ENCODE measurements around the gene VTN. TPM values are rescaled to one million over a fixed set of nuclear protein-coding genes. Genes with fewer than 3 reads are reported as not detected.

VTN gene
- total RNA-seq, 1 donor from 2014 or later, result under 0.01 TPM

DNA sequence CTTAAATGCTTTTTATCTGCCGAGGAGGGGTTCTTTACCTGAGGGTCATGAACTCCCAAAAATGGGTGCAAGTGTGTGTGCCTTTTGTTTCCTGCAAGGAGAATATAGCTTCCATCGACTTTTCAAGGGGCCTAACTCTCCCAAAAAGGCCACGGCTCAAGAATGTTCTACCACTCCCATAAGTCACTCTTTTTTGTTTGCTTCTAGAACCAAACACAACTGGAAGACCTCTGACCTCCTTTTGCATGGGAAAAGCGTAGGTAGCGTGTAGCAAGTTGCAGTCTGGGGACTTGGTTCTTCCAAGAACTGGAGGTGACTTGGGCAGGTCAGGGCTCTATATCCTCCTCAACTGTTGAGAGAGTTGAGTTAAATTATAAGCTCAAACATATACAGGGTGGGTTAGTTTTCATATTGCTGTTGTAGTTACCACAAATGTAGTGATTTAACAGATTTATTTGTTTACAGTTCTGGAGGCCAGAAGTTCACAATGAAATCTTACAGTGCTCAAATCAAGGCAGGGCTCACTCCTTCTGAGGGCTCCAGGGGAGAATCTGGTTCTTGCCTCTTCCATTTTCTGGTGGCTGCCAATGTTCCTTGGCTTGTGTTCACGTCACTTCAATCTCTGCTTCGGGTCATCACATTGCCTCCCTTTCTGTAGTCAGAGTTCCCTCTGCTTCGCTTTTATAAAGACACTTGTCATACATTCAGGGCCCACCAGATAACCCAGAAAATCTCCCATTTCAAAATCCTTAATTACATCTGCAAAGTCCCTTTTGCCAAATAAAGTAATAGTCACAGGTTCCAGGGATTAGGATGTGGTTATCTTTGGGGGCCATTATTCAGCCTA, 49.7 kb downstream of the VTN start:
- no peak for DNase-seq (ENCODE audit: low read depth in 2 of 2)

DNA sequence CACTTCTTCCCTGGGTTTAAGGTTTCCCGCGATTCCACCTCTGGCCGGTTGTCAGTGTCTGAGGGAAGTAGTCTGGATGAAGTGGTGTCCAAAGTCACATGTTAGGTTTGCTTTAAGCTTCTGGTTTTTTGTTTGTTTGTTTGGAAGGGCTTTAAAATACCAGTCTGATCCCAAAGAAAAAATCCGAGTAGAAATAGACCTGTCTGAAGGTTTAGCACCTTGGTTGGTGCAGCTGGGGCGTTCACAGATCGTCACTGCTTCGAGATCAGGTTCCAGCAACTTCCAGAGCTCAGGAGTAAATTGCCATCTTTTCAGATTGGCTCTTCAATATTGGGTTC, 50.5 kb downstream of the VTN start:
- no peak for DNase-seq (ENCODE audit: low read depth in 2 of 2)

DNA sequence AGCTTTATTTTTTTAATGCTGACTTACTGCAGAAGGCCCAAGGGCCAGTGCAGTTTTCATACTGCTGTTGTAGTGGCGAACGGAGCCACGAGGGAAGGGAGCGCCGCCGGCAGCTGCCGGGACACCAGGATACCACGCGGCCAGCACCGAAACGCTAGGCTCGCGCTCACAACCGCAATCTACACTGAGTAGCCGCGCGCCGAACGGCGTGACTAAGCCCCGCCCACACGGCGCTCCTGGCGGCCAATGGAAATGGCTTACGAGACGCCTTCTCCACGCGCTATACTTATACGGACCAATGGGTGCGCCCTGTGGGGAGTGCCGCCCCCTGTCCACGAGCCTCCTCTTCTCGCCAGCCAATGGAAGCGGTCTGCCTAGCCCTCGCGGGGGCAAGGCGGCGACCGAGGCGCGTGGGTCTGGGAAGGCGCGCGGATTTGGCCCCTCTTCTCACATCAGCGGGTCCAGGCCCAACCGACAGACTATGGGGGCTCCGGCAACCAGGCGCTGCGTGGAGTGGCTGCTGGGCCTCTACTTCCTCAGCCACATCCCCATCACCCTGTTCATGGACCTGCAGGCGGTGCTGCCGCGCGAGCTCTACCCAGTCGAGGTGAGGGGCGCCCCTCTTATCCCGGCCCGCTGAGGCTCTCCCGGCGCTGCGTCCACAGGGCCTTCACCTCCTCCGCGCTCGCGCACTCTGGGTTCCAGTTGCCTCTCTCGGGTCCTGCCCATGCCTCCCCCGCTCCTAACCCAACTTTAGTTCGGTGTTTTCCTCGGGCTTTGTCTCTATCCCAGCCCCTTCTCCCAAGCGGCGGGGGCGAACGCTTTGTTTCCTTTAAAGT, 51.1 kb downstream of the VTN start, which contains the start of gene TMEM97:
Gene TMEM97, plus strand, starts transcription at position 442 of the 839 bp plus-strand sequence. Its CDS starts 40 bp downstream, at position 482.
- peak; percentile 98 for DNase-seq (ENCODE audit: low read depth in 2 of 2)

DNA sequence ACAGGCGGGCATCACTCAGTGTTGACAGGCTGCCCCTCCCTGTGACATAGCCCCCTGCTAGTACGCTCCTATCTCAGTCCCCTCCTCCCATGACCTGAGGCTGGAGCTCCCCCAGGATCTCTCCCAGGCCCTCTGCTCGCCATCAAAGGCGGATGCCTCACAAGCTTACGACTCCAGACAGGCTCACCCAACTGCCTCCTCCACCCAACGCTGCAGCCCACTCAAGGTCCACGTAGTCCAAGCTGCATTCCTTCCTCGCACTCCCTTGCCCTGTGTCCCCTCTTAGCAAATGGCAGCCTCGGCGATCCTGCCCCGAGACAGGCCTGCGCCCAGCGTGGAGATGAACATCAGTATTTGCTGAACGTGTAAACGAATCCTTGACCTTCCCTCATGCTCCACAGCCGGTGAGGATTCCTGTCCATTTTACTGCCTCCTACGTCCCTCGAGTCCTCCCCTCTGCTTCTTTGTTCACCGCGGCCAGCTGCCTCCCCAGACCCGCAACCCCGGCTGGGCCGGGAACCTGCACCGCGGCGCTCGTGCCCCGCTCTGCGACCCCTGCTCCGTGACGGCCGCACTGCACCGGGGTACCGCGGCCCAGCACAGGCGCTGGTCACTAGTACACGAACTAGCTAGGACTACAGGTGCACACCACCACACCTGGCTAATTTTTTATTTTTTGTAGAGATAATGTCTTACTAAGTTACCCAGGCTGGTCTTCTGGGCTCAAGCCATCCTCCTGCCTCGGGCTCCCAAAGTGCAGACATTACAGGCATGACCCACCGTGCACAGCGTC, 51.9 kb downstream of the VTN start:
- DNase-seq (ENCODE audit: low read depth in 2 of 2), result no peak

Other genes with a start within 250 kb of the VTN start
- gene TMEM97, start 51.1 kb downstream of the VTN start, total RNA-seq, result 10.3 and 26.4 TPM in 2 replicates
- 42.3 and 43.3 TPM in 2 replicates for gene IFT20, start 34.8 kb downstream of the VTN start, total RNA-seq
- gene TNFAIP1, start 34.5 kb downstream of the VTN start, total RNA-seq, result 70.6 and 98.0 TPM in 2 replicates
- 50.8 and 55.6 TPM in 2 replicates for gene POLDIP2, start 12.8 kb downstream of the VTN start, total RNA-seq
- not detected in 2 replicates for gene SEBOX, start 5.1 kb downstream of the VTN start, total RNA-seq
- 1.5 and 2.4 TPM in 2 replicates for gene SARM1, start 1.4 kb upstream of the VTN start, total RNA-seq
- 0.44 and 0.60 TPM in 2 replicates for gene SLC46A1, start 35.9 kb upstream of the VTN start, total RNA-seq
- not detected in 2 replicates for gene SLC13A2, start 103.3 kb upstream of the VTN start, total RNA-seq
- gene FOXN1, start 136.0 kb upstream of the VTN start, total RNA-seq, result not detected in 2 replicates
- gene UNC119, start 182.3 kb upstream of the VTN start, total RNA-seq, result 21.1 and 26.4 TPM in 2 replicates
- 43.8 and 47.4 TPM in 2 replicates for gene PIGS, start 201.2 kb upstream of the VTN start, total RNA-seq
- gene ALDOC, start 206.6 kb upstream of the VTN start, total RNA-seq, result 26.2 and 32.7 TPM in 2 replicates
- 6.2 and 12.4 TPM in 2 replicates for gene SPAG5, start 228.7 kb upstream of the VTN start, total RNA-seq
- gene RSKR, start 243.9 kb upstream of the VTN start, total RNA-seq, result 2.2 and 3.2 TPM in 2 replicates